ENCODE data around the gene GTF3C5. TPM values are rescaled to one million over a fixed set of nuclear protein-coding genes. Genes with fewer than 3 reads are reported as not detected.

Gene GTF3C5
- total RNA-seq, 3 donors from 2014 or later (not counting 1 experiment from before 2014, with no cell fraction given): 52.6 to 69.2 (median 60.4) TPM

DNA sequence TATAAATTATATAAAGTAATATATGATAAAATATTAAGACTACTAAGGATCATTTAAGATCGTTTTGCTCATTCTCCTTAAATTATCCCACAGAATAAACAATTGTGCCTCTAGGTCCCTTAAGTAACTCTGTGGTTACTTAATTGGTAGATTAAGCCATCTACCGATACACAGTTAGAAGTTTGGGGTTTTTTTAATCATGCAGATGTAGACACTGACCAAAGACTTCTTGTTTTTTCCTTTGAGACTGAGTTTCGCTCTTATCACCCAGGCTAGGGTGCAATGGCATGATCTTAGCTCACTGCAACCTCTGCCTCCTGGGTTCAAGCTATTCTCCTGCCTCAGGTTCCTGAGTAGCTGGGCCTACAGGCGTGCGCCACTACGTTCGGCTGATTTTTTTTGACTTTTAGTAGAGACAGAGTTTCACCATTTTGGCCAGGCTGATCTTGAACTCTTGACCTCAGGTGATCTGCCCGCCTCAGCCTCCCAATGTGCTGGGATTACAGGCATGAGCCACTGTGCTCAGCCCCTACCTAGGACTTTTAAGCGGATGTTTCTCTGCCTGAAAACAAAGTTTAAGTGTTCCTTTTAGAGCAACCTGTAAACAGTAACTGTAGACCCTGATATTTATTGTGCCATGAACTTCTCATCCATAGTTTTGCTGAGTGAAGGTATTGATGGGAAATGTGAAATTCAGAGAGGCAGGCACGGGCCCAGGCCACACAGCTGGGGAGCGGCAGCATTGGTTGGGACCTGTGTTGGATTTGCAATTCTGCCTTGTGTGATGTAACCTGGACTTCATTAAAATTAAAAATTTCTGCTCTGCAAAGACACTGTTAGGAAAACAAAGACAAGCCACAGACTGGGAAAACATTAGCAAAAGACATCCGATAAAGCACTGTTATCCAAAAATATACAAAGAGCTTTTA, 42.6 kb downstream of the GTF3C5 start:
- Histone ChIP-seq H3K27me3 (ENCODE audit: control insufficient read depth, insufficient read depth, low read length) (no peaks in the 10 kb centered on the region), H3K4me1 (ENCODE audit: control insufficient read depth, insufficient read depth, low read length) (no peaks in the 10 kb centered on the region), H3K9me3 (ENCODE audit: control insufficient read depth, insufficient read depth, low read length) (no peaks in the 10 kb centered on the region), H3K27ac (ENCODE audit: low read length) (no peak overlapping the region), H3K36me3 (ENCODE audit: control insufficient read depth, insufficient read depth, low read length) (no peaks in the 10 kb centered on the region), H3K4me3 (ENCODE audit: low read length) (no peak overlapping the region)
- ATAC-seq (no peak), DNase-seq (no peak)
- H3K27ac Mint-ChIP-seq: no peak overlapping the region
- intact Hi-C loops (cut with micrococcal nuclease): no loop called here
- no peaks in the 10 kb centered on the region for H3K4me1 Mint-ChIP-seq
- no peaks in the 10 kb centered on the region for H3K27me3 Mint-ChIP-seq (ENCODE audit: low read depth in 2 of 2)
- H3K4me3 Mint-ChIP-seq: no peak overlapping the region
- WGBS (ENCODE audit: insufficient coverage): 94% methylated on average over 11 of the region's 12 CpGs
- no peaks in the 10 kb centered on the region for H3K36me3 Mint-ChIP-seq
- H3K9me3 Mint-ChIP-seq: no peaks in the 10 kb centered on the region
- TF ChIP-seq, protein P1, sequence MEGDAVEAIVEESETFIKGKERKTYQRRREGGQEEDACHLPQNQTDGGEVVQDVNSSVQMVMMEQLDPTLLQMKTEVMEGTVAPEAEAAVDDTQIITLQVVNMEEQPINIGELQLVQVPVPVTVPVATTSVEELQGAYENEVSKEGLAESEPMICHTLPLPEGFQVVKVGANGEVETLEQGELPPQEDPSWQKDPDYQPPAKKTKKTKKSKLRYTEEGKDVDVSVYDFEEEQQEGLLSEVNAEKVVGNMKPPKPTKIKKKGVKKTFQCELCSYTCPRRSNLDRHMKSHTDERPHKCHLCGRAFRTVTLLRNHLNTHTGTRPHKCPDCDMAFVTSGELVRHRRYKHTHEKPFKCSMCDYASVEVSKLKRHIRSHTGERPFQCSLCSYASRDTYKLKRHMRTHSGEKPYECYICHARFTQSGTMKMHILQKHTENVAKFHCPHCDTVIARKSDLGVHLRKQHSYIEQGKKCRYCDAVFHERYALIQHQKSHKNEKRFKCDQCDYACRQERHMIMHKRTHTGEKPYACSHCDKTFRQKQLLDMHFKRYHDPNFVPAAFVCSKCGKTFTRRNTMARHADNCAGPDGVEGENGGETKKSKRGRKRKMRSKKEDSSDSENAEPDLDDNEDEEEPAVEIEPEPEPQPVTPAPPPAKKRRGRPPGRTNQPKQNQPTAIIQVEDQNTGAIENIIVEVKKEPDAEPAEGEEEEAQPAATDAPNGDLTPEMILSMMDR (IDR thresholded peaks at IDR 0.05): no peak

DNA sequence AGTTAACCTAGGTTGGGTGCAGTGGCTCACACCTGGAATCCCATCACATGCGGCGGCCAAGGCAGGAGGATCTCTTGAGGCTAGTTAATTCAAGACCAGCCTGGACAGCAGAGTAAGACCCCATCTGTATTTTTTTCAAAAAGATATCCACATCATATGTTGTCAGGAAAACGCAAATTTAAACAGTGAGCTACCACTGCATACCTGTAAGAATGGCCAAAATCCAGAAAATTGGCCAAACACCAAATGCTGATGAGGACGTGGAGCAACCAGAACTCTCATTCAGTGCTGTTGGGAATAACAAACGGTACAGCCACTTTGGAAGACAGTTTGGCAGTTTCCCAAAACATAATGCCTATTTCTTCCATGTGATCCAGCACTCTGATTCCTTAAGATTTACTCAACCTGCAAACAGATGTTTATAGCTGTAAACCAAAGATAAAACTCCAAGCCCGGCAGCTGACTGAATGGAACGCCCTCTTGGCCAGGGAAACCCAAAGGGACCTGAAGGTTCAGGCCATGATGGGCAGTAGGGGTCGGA, 43.4 kb downstream of the GTF3C5 start:
- Mint-ChIP-seq H3K36me3 (no peaks in the 10 kb centered on the region), H3K27ac (no peak overlapping the region), H3K27me3 (ENCODE audit: low read depth in 2 of 2) (no peaks in the 10 kb centered on the region), H3K9me3 (no peaks in the 10 kb centered on the region), H3K4me1 (no peaks in the 10 kb centered on the region), H3K4me3 (no peak overlapping the region)
- intact Hi-C loops (cut with micrococcal nuclease): no loop called here
- no peaks in the 10 kb centered on the region for H3K27me3 ChIP-seq (ENCODE audit: control insufficient read depth, insufficient read depth, low read length)
- TF ChIP-seq, protein P1 (IDR thresholded peaks at IDR 0.05): no peak
- DNase-seq (no peak), ATAC-seq (no peak)
- H3K36me3 ChIP-seq (ENCODE audit: control insufficient read depth, insufficient read depth, low read length): no peaks in the 10 kb centered on the region
- WGBS (ENCODE audit: insufficient coverage): 87% methylated on average over 8 of the region's 8 CpGs
- no peak overlapping the region for H3K27ac ChIP-seq (ENCODE audit: low read length)
- H3K4me1 ChIP-seq (ENCODE audit: control insufficient read depth, insufficient read depth, low read length): no peaks in the 10 kb centered on the region
- H3K4me3 ChIP-seq (ENCODE audit: low read length): no peak overlapping the region
- H3K9me3 ChIP-seq (ENCODE audit: control insufficient read depth, insufficient read depth, low read length): no peaks in the 10 kb centered on the region

DNA sequence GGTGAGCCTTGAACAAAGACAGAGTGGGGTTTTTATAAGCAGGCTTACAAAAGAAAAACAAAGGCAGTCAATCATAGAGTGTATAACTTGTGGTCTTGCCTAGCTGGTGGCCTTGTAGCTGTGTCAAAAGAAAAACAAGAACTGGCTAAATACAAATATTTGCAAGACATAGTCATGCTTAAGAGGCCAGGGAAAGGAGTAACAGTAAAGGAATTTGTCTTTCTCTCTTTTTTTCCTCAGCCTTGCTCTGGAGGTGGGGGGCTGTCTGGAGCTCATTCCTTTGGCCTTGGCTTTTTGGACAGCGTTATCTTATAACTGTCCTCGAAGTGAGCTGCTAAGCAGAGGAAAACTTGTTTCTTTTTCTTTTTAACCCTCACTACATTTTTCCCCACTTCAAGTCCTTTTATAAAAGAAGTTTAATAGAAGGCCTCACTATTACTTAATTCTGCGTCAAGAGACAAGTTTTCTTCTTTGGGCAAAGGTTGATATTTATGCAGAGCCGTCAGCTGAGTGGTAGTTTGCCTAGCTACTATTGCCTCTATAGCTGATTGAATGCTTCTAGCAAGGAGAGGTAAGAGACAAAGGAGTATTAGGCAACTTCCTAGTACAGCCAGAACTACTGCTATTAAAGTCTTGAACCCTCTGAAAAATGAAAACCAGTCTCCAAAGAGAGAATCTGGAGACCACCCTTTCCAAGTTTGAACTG, 45.3 kb downstream of the GTF3C5 start:
- intact Hi-C loops (cut with micrococcal nuclease): no loop called here
- no peak overlapping the region for H3K27ac ChIP-seq (ENCODE audit: low read length)
- H3K4me1 Mint-ChIP-seq: no peaks in the 10 kb centered on the region
- H3K4me3 ChIP-seq (ENCODE audit: low read length): no peak overlapping the region
- H3K27ac Mint-ChIP-seq: no peak overlapping the region
- H3K27me3 Mint-ChIP-seq (ENCODE audit: low read depth in 2 of 2): peaks cover 0 to 6% of the 10 kb centered on the region in 2 donors
- no peak for ATAC-seq
- no peaks in the 10 kb centered on the region for H3K9me3 Mint-ChIP-seq
- H3K4me3 Mint-ChIP-seq: no peak overlapping the region
- no peak for DNase-seq
- no peaks in the 10 kb centered on the region for H3K27me3 ChIP-seq (ENCODE audit: control insufficient read depth, insufficient read depth, low read length)
- no peaks in the 10 kb centered on the region for H3K9me3 ChIP-seq (ENCODE audit: control insufficient read depth, insufficient read depth, low read length)
- TF ChIP-seq, protein P1 (IDR thresholded peaks at IDR 0.05): no peak
- H3K4me1 ChIP-seq (ENCODE audit: control insufficient read depth, insufficient read depth, low read length): no peaks in the 10 kb centered on the region
- no peaks in the 10 kb centered on the region for H3K36me3 ChIP-seq (ENCODE audit: control insufficient read depth, insufficient read depth, low read length)
- no peaks in the 10 kb centered on the region for H3K36me3 Mint-ChIP-seq
- 96% methylated on average over 3 of the region's 4 CpGs for WGBS (ENCODE audit: insufficient coverage)
